Testis (tissue), 3 donors: ENCODE data around the gene GASK1A. TPM values are rescaled to one million over a fixed set of nuclear protein-coding genes. Genes with fewer than 3 reads are reported as not detected.

Experiments
- DNase-seq: peaks from one replicate; pipeline ENCODE4 v3.0.0-alpha.2; 2019
- H3K27ac ChIP-seq, 2 donors: fragments of 200-600 bp; sonication (generic); one replicate each; pipeline ENCODE4 v1.5.1; 2019
- H3K27me3 ChIP-seq: fragments of 200-600 bp; sonication (generic); one replicate; pipeline ENCODE4 v1.5.1; 2019
- H3K36me3 ChIP-seq: fragments of 200-600 bp; sonication (generic); one replicate; pipeline ENCODE4 v1.5.1; 2017; ENCODE audit warnings: low read depth; ENCODE audit errors: missing control alignments
- H3K4me1 ChIP-seq: fragments of 200-600 bp; sonication (generic); one replicate; pipeline ENCODE4 v1.5.1; 2019
- H3K4me3 ChIP-seq, 2 donors: fragments of 200-600 bp; sonication (generic); one replicate each; pipeline ENCODE4 v1.5.1; 2017 to 2019
- H3K9me3 ChIP-seq: fragments of 200-600 bp; sonication (generic); one replicate; pipeline ENCODE4 v1.5.1; 2017
- CTCF ChIP-seq, 3 experiments: fragments of 450-650 bp in 2 of 3; fragments of 200-600 bp in 1 of 3; sonication (generic) in 1 of 3; IDR thresholded peaks; one replicate each; pipeline ENCODE4 v1.5.1; 2016 to 2019; ENCODE audit warnings: antibody characterized with exemption in 3 of 3, mild to moderate bottlenecking in 2 of 3, moderate library complexity in 1 of 3
- POLR2A ChIP-seq: fragments of 450-650 bp; IDR thresholded peaks from one replicate; pipeline ENCODE4 v1.6.1; 2017; ENCODE audit warnings: antibody characterized with exemption, mild to moderate bottlenecking, moderate library complexity
- WGBS, 2 donors: methylation state at CpG; one replicate each; pipeline ENCODE4 v1.1.5; 2018; 5-methylcytosine and 5-hydroxymethylcytosine counted together
- intact Hi-C: fragments of 100-400 bp; cut with DNase I; formaldehyde crosslinking; loops from one replicate; pipeline ENCODE4 v1.15.1; 2023; ENCODE audit warnings: low total_unique reads
- polyA plus RNA-seq: library from polyadenylated mRNA; stranded (reverse); fragments of 350-450 nt; fragmentation: Illumina TruSeq; extraction: RNeasy Lipid Tissue Mini Kit (QIAGEN cat#74804); gene quantifications from one replicate; pipeline ENCODE4 v1.2.3, GENCODE V29; 2014; ENCODE audit warnings: low read depth, low replicate concordance; ENCODE audit not compliant: insufficient read depth
- total RNA-seq, 2 donors: library from RNA; depleted of rRNA; stranded (reverse); fragments of >200 nt; gene quantifications; one replicate each; pipeline ENCODE4 v1.2.3, GENCODE V29; 2016

The GASK1A gene
- total and polyA plus RNA-seq, 3 donors from 2014 or later: 6.2 to 22.2 (median 18.7) TPM

- H3K36me3 ChIP-seq: no peaks in the 10 kb centered on the region
- intact Hi-C loops: no loop called here
- peaks cover 5% of the 10 kb centered on the region for H3K4me1 ChIP-seq
- no peak for DNase-seq
- H3K9me3 ChIP-seq: no peaks in the 10 kb centered on the region
- H3K27ac ChIP-seq: no peak overlapping the region
- no peak overlapping the region for H3K4me3 ChIP-seq
- WGBS, 2 donors: 92 to 96% methylated on average over 3 to 7 of the region's 7 CpGs
- H3K27me3 ChIP-seq: no peaks in the 10 kb centered on the region
- TF ChIP-seq POLR2A (no peak), CTCF (IDR thresholded peaks at IDR 0.05) (no peak)
These were observed 94.2 kb downstream of the GASK1A start for GRCh38 chr3:43073116-43073835.

GRCh38 chr3:43073836-43074220, 94.7 kb downstream of the GASK1A start:
- WGBS, 2 donors: 72 to 85% methylated on average over 2 to 5 of the region's 5 CpGs
- Histone ChIP-seq H3K27ac (no peak overlapping the region), H3K27me3 (no peaks in the 10 kb centered on the region), H3K9me3 (no peaks in the 10 kb centered on the region), H3K4me3 (no peak overlapping the region), H3K36me3 (no peaks in the 10 kb centered on the region), H3K4me1 (peaks cover 5% of the 10 kb centered on the region)
- DNase-seq: no peak
- TF ChIP-seq CTCF (IDR thresholded peaks at IDR 0.05) (no peak), POLR2A (no peak)
- intact Hi-C loops: no loop called here

GRCh38 chr3:43074482-43074881, 95.4 kb downstream of the GASK1A start:
- DNase-seq: no peak
- peak overlapping the region in 1 of 2 donors; percentile 36 for H3K27ac ChIP-seq
- H3K36me3 ChIP-seq: no peaks in the 10 kb centered on the region
- no peaks in the 10 kb centered on the region for H3K9me3 ChIP-seq
- peaks cover 5% of the 10 kb centered on the region for H3K4me1 ChIP-seq
- intact Hi-C loops: no loop called here
- no peak for TF ChIP-seq POLR2A
- no peak for TF ChIP-seq CTCF (IDR thresholded peaks at IDR 0.05)
- H3K4me3 ChIP-seq: no peak overlapping the region
- no peaks in the 10 kb centered on the region for H3K27me3 ChIP-seq
- 54 to 71% methylated on average over 4 of the region's 4 CpGs for WGBS, 2 donors

GRCh38 chr3:43074901-43075689, 96.0 kb downstream of the GASK1A start:
- no peaks in the 10 kb centered on the region for H3K27me3 ChIP-seq
- intact Hi-C loops: no loop called here
- no peak for TF ChIP-seq CTCF (IDR thresholded peaks at IDR 0.05)
- no peak for TF ChIP-seq POLR2A
- H3K36me3 ChIP-seq: no peaks in the 10 kb centered on the region
- H3K27ac ChIP-seq: peak overlapping the region in 1 of 2 donors; percentile 36
- no peaks in the 10 kb centered on the region for H3K9me3 ChIP-seq
- WGBS, 2 donors: 55 to 73% methylated on average over 5 of the region's 5 CpGs
- no peak overlapping the region for H3K4me3 ChIP-seq
- no peak for DNase-seq
- H3K4me1 ChIP-seq: peaks cover 5% of the 10 kb centered on the region
